GM12891 (cell line): ENCODE measurements around the gene TRAP1.
A peak's percentile ranks its signal among the peaks of the same experiment; 100 is the strongest.

Experiments
- DNase-seq: peaks from one replicate; pipeline ENCODE4 v3.0.0; 2011; ENCODE audit warnings: low spot score; ENCODE audit not compliant: insufficient read length
- FAIRE-seq: peaks from 2 replicates; lab custom pipeline; 2011; peaks lifted over from hg19 to GRCh38; lab: Jason Lieb, UNC
- PAX5 ChIP-seq: IDR thresholded peaks from 2 replicates; pipeline ENCODE4 v1.6.1; 2011; ENCODE audit warnings: low read length, moderate library complexity, mild to moderate bottlenecking; ENCODE audit not compliant: insufficient read depth, severe bottlenecking
- POLR2A ChIP-seq: IDR thresholded peaks from 2 replicates; pipeline ENCODE4 v1.6.1; 2011; ENCODE audit warnings: low read depth, low read length, control low read depth
- POLR2AphosphoS5 ChIP-seq: IDR thresholded peaks from 2 replicates; pipeline ENCODE4 v1.6.1; 2011; ENCODE audit warnings: low read depth, low read length, control low read depth
- POU2F2 ChIP-seq: IDR thresholded peaks from 2 replicates; pipeline ENCODE4 v1.6.1; 2011; ENCODE audit warnings: low read depth, mild to moderate bottlenecking, control low read depth, low read length, moderate library complexity
- SPI1 ChIP-seq: IDR thresholded peaks from 2 replicates; pipeline ENCODE4 v1.6.1; 2011; ENCODE audit warnings: low read depth, low read length, control low read depth
- TAF1 ChIP-seq: IDR thresholded peaks from 2 replicates; pipeline ENCODE4 v1.6.1; 2011; ENCODE audit warnings: low read depth, low read length, control low read depth

TRAP1 gene

GRCh38 chr16:3655396-3656159, 61.7 kb downstream of the TRAP1 start:
- DNase-seq, result no peak
- no peak for FAIRE-seq
- TF ChIP-seq POU2F2 (no peak), POLR2AphosphoS5 (no peak), TAF1 (no peak), POLR2A (no peak), SPI1 (no peak), PAX5 (no peak)

- DNase-seq, result no peak
- TF ChIP-seq TAF1 (no peak), POLR2AphosphoS5 (no peak), POU2F2 (no peak), PAX5 (no peak), POLR2A (no peak), SPI1 (no peak)
- no peak for FAIRE-seq
Observed at GRCh38 chr16:3655030-3655395, 62.3 kb downstream of the TRAP1 start.

- FAIRE-seq (peak; percentile 90), DNase-seq (peak; percentile 79)
- TF ChIP-seq TAF1 (no peak), SPI1 (no peak), POU2F2 (no peak), PAX5 (no peak), POLR2A (no peak), POLR2AphosphoS5 (no peak)
Observed at GRCh38 chr16:3654249-3654991, 62.9 kb downstream of the TRAP1 start, which contains the start of gene DNASE1. Gene DNASE1 (plus strand): TSS chr16:3654691. CDS start chr16:3655374, 683 bp downstream.

- TF ChIP-seq SPI1, result no peak
- TF ChIP-seq POLR2A, result no peak
- TF ChIP-seq POU2F2, result no peak
- no peak for TF ChIP-seq POLR2AphosphoS5
- TF ChIP-seq PAX5, result no peak
- no peak for TF ChIP-seq TAF1
- no peak for DNase-seq
Observed at GRCh38 chr16:3652373-3653195, 64.7 kb downstream of the TRAP1 start.

GRCh38 chr16:3651461-3652372, 65.6 kb downstream of the TRAP1 start:
- FAIRE-seq (no peak), DNase-seq (no peak)
- TF ChIP-seq POU2F2 (no peak), TAF1 (no peak), POLR2A (no peak), PAX5 (no peak), SPI1 (no peak)

More at GRCh38 chr16:3652373-3653195, 64.7 kb downstream of the TRAP1 start:
- FAIRE-seq, result no peak

- FAIRE-seq (no peak), DNase-seq (no peak)
- no peak for TF ChIP-seq POLR2A
Observed at GRCh38 chr16:3650631-3651265, 66.6 kb downstream of the TRAP1 start.

- FAIRE-seq, result no peak
- no peak for DNase-seq
- TF ChIP-seq PAX5, result no peak
- no peak for TF ChIP-seq POLR2A
- no peak for TF ChIP-seq TAF1
- TF ChIP-seq POLR2AphosphoS5, result no peak
- no peak for TF ChIP-seq POU2F2
- no peak for TF ChIP-seq SPI1
Observed at GRCh38 chr16:3646348-3646920, 70.9 kb downstream of the TRAP1 start.
